HCT116 (cell line): ENCODE data around the gene CALML4. TPM values are rescaled to one million over a fixed set of nuclear protein-coding genes. Genes with fewer than 3 reads are reported as not detected.

ENCODE experiments used
- ATAC-seq: fragments of 200-7000 bp; cut with Tn5 transposase; 2 replicates; pipeline ENCODE4 v1.9.1; 2020; ENCODE audit warnings: mild to moderate bottlenecking, moderate library complexity
- BruUV-seq: library from RNA; stranded (reverse); fragments of 400-500 nt; replicated peaks from 2 replicates; lab custom pipeline; 2021; lab: Mats Ljungman, UMichigan
- CTCF ChIA-PET: fragments of 300-600 bp; sonication (Branson Sonifier 250); formaldehyde crosslinking; loops from one replicate; lab custom pipeline; 2021; ENCODE audit warnings: antibody characterized with exemption; lab: Charles Lee
- POLR2A ChIA-PET: fragments of 300-600, 350-600 bp; sonication (Branson Sonifier 250); formaldehyde crosslinking; loops from one replicate; lab custom pipeline; 2021; ENCODE audit warnings: antibody characterized with exemption; lab: Charles Lee
- RAD21 ChIA-PET, 2 experiments: fragments of 300-600 bp; sonication (Branson Sonifier 250); formaldehyde crosslinking; loops; one replicate each; lab custom pipeline; 2023; ENCODE audit warnings: low total read pairs in 2 of 2; ENCODE audit not compliant: uncharacterized antibody in 2 of 2, unreplicated experiment in 2 of 2, low non-redundant PET in 1 of 2; lab: Charles Lee
- DNase-seq: peaks from one replicate; pipeline ENCODE4 v3.0.0-alpha.2; 2010; ENCODE audit warnings: low read depth, low spot score
- H2AFZ ChIP-seq: fragments of 200-600 bp; shearing (Covaris generic), sonication (generic); 2 replicates; pipeline ENCODE4 v1.6.1; 2017; ENCODE audit warnings: low read depth, mixed run types, mixed read lengths, antibody characterized with exemption, low read length; ENCODE audit not compliant: poor library complexity, severe bottlenecking
- H3K27ac ChIP-seq: 2 replicates; pipeline ENCODE4 v1.5.1; 2012; ENCODE audit warnings: low read depth, low read length
- H3K27me3 ChIP-seq: fragments of 200-600 bp; sonication (generic); 2 replicates; pipeline ENCODE4 v1.6.1; 2016; ENCODE audit warnings: mixed run types, low read length, mixed read lengths; ENCODE audit not compliant: insufficient read depth
- H3K36me3 ChIP-seq, 2 experiments: fragments of 200-500 bp in 1 of 2; fragments of 200-600 bp in 1 of 2; sonication (Bioruptor generic) in 1 of 2; sonication (generic) in 1 of 2; 2 replicates each; pipeline versions ENCODE4 v1.5.1 to v1.6.1; 2014 to 2016; ENCODE audit warnings: low read length in 2 of 2, inconsistent platforms in 1 of 2, mixed read lengths in 1 of 2, mixed run types in 1 of 2; ENCODE audit not compliant: insufficient read depth in 2 of 2, control insufficient read depth in 1 of 2
- H3K4me1 ChIP-seq, 2 experiments: fragments of 200-600 bp in 1 of 2; sonication (generic) in 1 of 2; 2 replicates each; pipeline versions ENCODE4 v1.5.1 to v1.6.1; 2012 to 2017; ENCODE audit warnings: low read length in 2 of 2, inconsistent platforms in 1 of 2, mild to moderate bottlenecking in 1 of 2, mixed read lengths in 1 of 2, mixed run types in 1 of 2, moderate library complexity in 1 of 2; ENCODE audit not compliant: insufficient read depth in 2 of 2, control insufficient read depth in 1 of 2
- H3K4me2 ChIP-seq: fragments of 200-600 bp; sonication (generic); 2 replicates; pipeline ENCODE4 v1.6.1; 2017; ENCODE audit warnings: mixed run types, low read length, mixed read lengths
- H3K4me3 ChIP-seq, 2 experiments: fragments of 200-600 bp in 1 of 2; sonication (generic) in 1 of 2; replicated peaks in 1 of 2; 2 replicates each; pipeline ENCODE4 v1.5.1; 2011 to 2016; ENCODE audit warnings: low read length in 2 of 2, control low read depth in 1 of 2, low read depth in 1 of 2, mild to moderate bottlenecking in 1 of 2, mixed read lengths in 1 of 2, mixed run types in 1 of 2
- H3K79me2 ChIP-seq: fragments of 200-600 bp; sonication (generic); 2 replicates; pipeline ENCODE4 v1.6.1; 2017; ENCODE audit warnings: mild to moderate bottlenecking, mixed run types, low read length, moderate library complexity, mixed read lengths; ENCODE audit not compliant: insufficient read depth
- H3K9ac ChIP-seq: fragments of 200-600 bp; sonication (generic); 2 replicates; pipeline ENCODE4 v1.6.1; 2016; ENCODE audit warnings: low read length, mixed read lengths
- H3K9me2 ChIP-seq: fragments of 200-600 bp; sonication (generic), shearing (Covaris generic); 2 replicates; pipeline ENCODE4 v1.6.1; 2017; ENCODE audit warnings: mixed run types, mild to moderate bottlenecking, moderate library complexity; ENCODE audit not compliant: insufficient read depth
- H3K9me3 ChIP-seq, 2 experiments: fragments of 200-500 bp in 1 of 2; fragments of 200-600 bp in 1 of 2; sonication (Bioruptor generic) in 1 of 2; sonication (generic) in 1 of 2; 2 replicates each; pipeline ENCODE4 v1.6.1; 2014 to 2017; ENCODE audit warnings: low read length in 2 of 2, mixed read lengths in 2 of 2, inconsistent platforms in 1 of 2, low read depth in 1 of 2, mild to moderate bottlenecking in 1 of 2, mixed run types in 1 of 2, moderate library complexity in 1 of 2; ENCODE audit not compliant: control insufficient read depth in 1 of 2, insufficient read depth in 1 of 2
- H4K20me1 ChIP-seq: fragments of 200-600 bp; sonication (generic), shearing (Covaris generic); 2 replicates; pipeline ENCODE4 v1.6.1; 2017; ENCODE audit warnings: mixed run types, mild to moderate bottlenecking, moderate library complexity; ENCODE audit not compliant: insufficient read depth
- CEBPB ChIP-seq: IDR thresholded peaks from 2 replicates; pipeline ENCODE4 v1.6.1; 2012; ENCODE audit warnings: low read depth
- EZH2 ChIP-seq: fragments of 200-600 bp; sonication (generic); IDR thresholded peaks from 2 replicates; pipeline ENCODE4 v1.6.1; 2017; ENCODE audit warnings: antibody characterized with exemption, mixed run types
- EZH2phosphoT487 ChIP-seq: fragments of 200-600 bp; IDR thresholded peaks from 2 replicates; pipeline ENCODE4 v1.6.1; 2018; ENCODE audit warnings: antibody characterized with exemption, borderline replicate concordance
- FOSL1 ChIP-seq: IDR thresholded peaks from 2 replicates; pipeline ENCODE4 v1.6.1; 2012; ENCODE audit warnings: low read depth
- POLR2AphosphoS5 ChIP-seq: IDR thresholded peaks from 2 replicates; pipeline ENCODE4 v1.6.1; 2011; ENCODE audit warnings: mild to moderate bottlenecking, low read depth, low read length, moderate library complexity
- RAD21 ChIP-seq: IDR thresholded peaks from 2 replicates; pipeline ENCODE4 v1.6.1; 2012; ENCODE audit warnings: low read depth, mild to moderate bottlenecking
- SP1 ChIP-seq: IDR thresholded peaks from 2 replicates; pipeline ENCODE4 v1.6.1; 2012; ENCODE audit warnings: low read depth
- TCF7L2 ChIP-seq: IDR thresholded peaks from 2 replicates; pipeline ENCODE4 v1.7.0; 2011; ENCODE audit warnings: borderline replicate concordance, inconsistent platforms; ENCODE audit not compliant: insufficient read depth, insufficient read length; ENCODE audit errors: extremely low read depth
- YY1 ChIP-seq: IDR thresholded peaks from 2 replicates; pipeline ENCODE4 v1.6.1; 2011; ENCODE audit warnings: low read length, low read depth, moderate library complexity, mild to moderate bottlenecking; ENCODE audit not compliant: insufficient replicate concordance; ENCODE audit errors: extremely low read depth
- ZBTB33 ChIP-seq: IDR thresholded peaks from 2 replicates; pipeline ENCODE4 v1.6.1; 2011; ENCODE audit warnings: mild to moderate bottlenecking, low read length, moderate library complexity; ENCODE audit not compliant: insufficient replicate concordance; ENCODE audit errors: extremely low read depth
- ZFX ChIP-seq: fragments of 450-650 bp; IDR thresholded peaks from 2 replicates; pipeline ENCODE4 v1.6.1; 2017
- intact Hi-C: fragments of 100-400 bp; cut with micrococcal nuclease; formaldehyde crosslinking; loops from 2 replicates; pipeline ENCODE4 v1.10.0; 2022
- total RNA-seq: library from RNA; stranded (reverse); gene quantifications from one replicate; pipeline ENCODE4 v1.2.1, GENCODE V29; 2021; ENCODE audit not compliant: unreplicated experiment

The CALML4 gene
- total RNA-seq, 1 experiment from 2014 or later: 8.5 TPM

GRCh38 chr15:68201879-68202261, 3.3 kb downstream of the CALML4 start:
- Histone ChIP-seq H2AFZ (no peak overlapping the region), H4K20me1 (no peaks in the 10 kb centered on the region), H3K9ac (no peak overlapping the region), H3K36me3 (0 out of 4 replicates have a peak, but pooled peaks cover 0 to 3% of the 10 kb centered on the region in 2 experiments), H3K4me3 (no peak overlapping the region), H3K27ac (no peak overlapping the region), H3K79me2 (peaks cover 23% of the 10 kb centered on the region; the same call in 1 of the 2 replicates), H3K4me2 (no peak overlapping the region), H3K4me1 (peaks cover 6 to 20% of the 10 kb centered on the region in 2 experiments; a peak in 3 of 4 replicates), H3K9me2 (no peaks in the 10 kb centered on the region), H3K9me3 (no peaks in the 10 kb centered on the region), H3K27me3 (no peaks in the 10 kb centered on the region)
- BruUV-seq: no TSS peak
- TF ChIP-seq ZBTB33 (no peak), EZH2 (no peak), RAD21 (no peak), EZH2phosphoT487 (no peak), CEBPB (no peak), YY1 (no peak), SP1 (no peak), FOSL1 (no peak), ZFX (no peak), TCF7L2 (no peak), POLR2AphosphoS5 (no peak)
- ChIA-PET POLR2A (interaction anchor here (0.7 kb wide), 1 partner anchor 122 kb away, joined by 3 read pairs; no protein-coding TSS in a partner anchor), CTCF (no interaction called here), RAD21 (no interaction called here)
- ATAC-seq (no peak), DNase-seq (no peak)
- intact Hi-C loops: no loop called here
